Measurements from ENCODE around the gene CLASP2. TPM values are rescaled to one million over a fixed set of nuclear protein-coding genes. Genes with fewer than 3 reads are reported as not detected.

CLASP2 gene
- total and polyA plus RNA-seq, 8 donors, result 8.5 to 33.5 (median 21.3) TPM

GRCh38 chr3:33579178-33579510 is 138.9 kb downstream of the CLASP2 start:
- Histone ChIP-seq H3K4me3 (no peak overlapping the region), H3K4me1 (peaks cover 0 to 5% (median 3%) of the 10 kb centered on the region in 3 donors), H3K9me3 (no peaks in the 10 kb centered on the region), H3K27me3 (no peaks in the 10 kb centered on the region), H3K27ac (no peak overlapping the region), H3K36me3 (no peaks in the 10 kb centered on the region)
- FAIRE-seq (no peak), ATAC-seq (no peak), DNase-seq (no peak)
- TF ChIP-seq CTCF (IDR thresholded peaks at IDR 0.05), result no peak
- WGBS, 2 donors, result 38 to 45% methylated on average over 1 of the region's 1 CpG
- intact Hi-C loops (cut with DNase I), result no loop called here

- Histone ChIP-seq H3K36me3 (no peaks in the 10 kb centered on the region), H3K4me1 (peaks cover 0 to 5% (median 3%) of the 10 kb centered on the region in 3 donors), H3K27me3 (no peaks in the 10 kb centered on the region), H3K9me3 (no peaks in the 10 kb centered on the region), H3K27ac (no peak overlapping the region), H3K4me3 (no peak overlapping the region)
- FAIRE-seq, result peak; percentile 54
- TF ChIP-seq CTCF (IDR thresholded peaks at IDR 0.05), result no peak
- no peak for ATAC-seq
- intact Hi-C loops (cut with DNase I), result no loop called here
- WGBS, 2 donors, result 86 to 87% methylated on average over 2 of the region's 2 CpGs
- DNase-seq, result no peak
Measured at GRCh38 chr3:33578325-33579177, 139.5 kb downstream of the CLASP2 start.

- Histone ChIP-seq H3K9me3 (no peaks in the 10 kb centered on the region), H3K27ac (no peak overlapping the region), H3K27me3 (no peaks in the 10 kb centered on the region), H3K36me3 (peaks cover 0 to 7% (median 0%) of the 10 kb centered on the region in 3 donors), H3K4me1 (peaks cover 0 to 5% (median 3%) of the 10 kb centered on the region in 3 donors), H3K4me3 (no peak overlapping the region)
- intact Hi-C loops (cut with DNase I), result no loop called here
- FAIRE-seq, result no peak
- DNase-seq, result no peak
- WGBS, 2 donors, result 76 to 86% methylated on average over 1 of the region's 1 CpG
- ATAC-seq, result no peak
- TF ChIP-seq CTCF (IDR thresholded peaks at IDR 0.05), result no peak
Measured at GRCh38 chr3:33577588-33577987, 140.5 kb downstream of the CLASP2 start.

- intact Hi-C loops (cut with DNase I), result no loop called here
- H3K36me3 ChIP-seq, result peaks cover 0 to 7% (median 0%) of the 10 kb centered on the region in 3 donors
- H3K27ac ChIP-seq, result no peak overlapping the region
- no peak overlapping the region for H3K4me3 ChIP-seq
- 78 to 84% methylated on average over 3 of the region's 3 CpGs for WGBS, 2 donors
- no peaks in the 10 kb centered on the region for H3K9me3 ChIP-seq
- no peak for TF ChIP-seq CTCF (IDR thresholded peaks at IDR 0.05)
- DNase-seq, result no peak
- H3K4me1 ChIP-seq, result peaks cover 0 to 5% (median 3%) of the 10 kb centered on the region in 3 donors
- no peak for FAIRE-seq
- ATAC-seq, result no peak
- no peaks in the 10 kb centered on the region for H3K27me3 ChIP-seq
Measured at GRCh38 chr3:33577173-33577572, 140.9 kb downstream of the CLASP2 start.

- Histone ChIP-seq H3K36me3 (peaks cover 0 to 7% (median 0%) of the 10 kb centered on the region in 3 donors), H3K27me3 (no peaks in the 10 kb centered on the region), H3K27ac (no peak overlapping the region), H3K4me3 (no peak overlapping the region), H3K9me3 (no peaks in the 10 kb centered on the region), H3K4me1 (peaks cover 0 to 5% (median 3%) of the 10 kb centered on the region in 3 donors)
- TF ChIP-seq CTCF (IDR thresholded peaks at IDR 0.05), result no peak
- DNase-seq, result no peak
- ATAC-seq, result no peak
- WGBS, 2 donors, result 71 to 81% methylated on average over 1 of the region's 1 CpG
- FAIRE-seq, result no peak
- intact Hi-C loops (cut with DNase I), result no loop called here
Measured at GRCh38 chr3:33575311-33575710, 142.7 kb downstream of the CLASP2 start.

Measured in pancreas (tissue), 10 donors.